ENCODE results near the gene NSUN2.
A peak's percentile ranks its signal among the peaks of the same experiment; 100 is the strongest.

Gene NSUN2

GRCh38 chr5:6602441-6602840 lies 30.4 kb downstream of the NSUN2 start:
- no peak for DNase-seq

GRCh38 chr5:6601816-6602215 lies 31.0 kb downstream of the NSUN2 start:
- no peak for DNase-seq

DNA sequence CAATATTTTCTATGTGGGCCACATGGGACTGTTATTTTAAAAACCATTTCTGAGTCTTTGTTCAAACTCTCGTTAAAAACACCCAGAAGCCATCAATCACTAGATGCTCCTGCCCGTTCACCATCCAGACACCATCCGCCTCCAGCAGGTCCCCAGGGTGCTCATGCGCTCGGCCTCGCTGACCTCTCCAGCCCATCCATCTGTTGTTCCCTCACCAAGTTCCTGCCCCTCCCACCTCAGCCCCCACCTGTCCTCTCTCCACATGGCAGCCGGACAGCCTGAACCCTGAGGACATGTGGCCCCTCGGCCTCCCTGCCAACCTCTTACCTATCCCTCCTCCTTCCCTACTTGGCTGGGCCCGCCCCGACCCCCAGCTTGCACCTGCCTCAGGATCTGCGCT lies 31.6 kb downstream of the NSUN2 start:
- DNase-seq, result no peak

GRCh38 chr5:6599739-6600138 lies 33.1 kb downstream of the NSUN2 start:
- DNase-seq, result no peak

DNA sequence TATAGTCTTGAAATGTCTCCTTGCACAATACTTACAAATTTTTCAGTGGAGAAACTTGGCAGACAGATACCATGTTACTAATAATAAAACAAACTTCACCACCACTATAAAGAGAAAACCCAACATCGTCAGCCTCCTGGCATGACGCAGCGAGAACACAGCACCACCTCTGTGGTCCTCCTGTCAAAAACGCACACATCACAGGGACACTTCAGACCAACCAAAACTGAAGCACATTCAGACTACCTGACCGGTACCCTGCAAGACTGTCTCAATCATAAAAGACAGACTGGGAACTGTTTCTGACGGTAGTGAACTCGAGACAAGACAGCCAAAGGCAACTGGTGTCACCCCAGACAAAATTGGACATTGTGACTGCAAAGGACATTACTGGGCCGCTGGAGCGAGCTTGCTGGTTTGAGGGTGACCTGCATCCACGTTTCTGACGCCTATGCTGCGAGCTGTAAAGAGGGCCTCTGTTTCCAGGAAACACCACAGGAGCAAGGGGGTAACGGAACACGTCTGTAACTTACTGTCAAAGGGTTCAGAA lies 34.4 kb downstream of the NSUN2 start:
- DNase-seq, result no peak

GRCh38 chr5:6597557-6597956 lies 35.3 kb downstream of the NSUN2 start:
- no peak for DNase-seq

- no peak for DNase-seq
These were observed 36.5 kb downstream of the NSUN2 start for GRCh38 chr5:6596388-6596787.

DNA sequence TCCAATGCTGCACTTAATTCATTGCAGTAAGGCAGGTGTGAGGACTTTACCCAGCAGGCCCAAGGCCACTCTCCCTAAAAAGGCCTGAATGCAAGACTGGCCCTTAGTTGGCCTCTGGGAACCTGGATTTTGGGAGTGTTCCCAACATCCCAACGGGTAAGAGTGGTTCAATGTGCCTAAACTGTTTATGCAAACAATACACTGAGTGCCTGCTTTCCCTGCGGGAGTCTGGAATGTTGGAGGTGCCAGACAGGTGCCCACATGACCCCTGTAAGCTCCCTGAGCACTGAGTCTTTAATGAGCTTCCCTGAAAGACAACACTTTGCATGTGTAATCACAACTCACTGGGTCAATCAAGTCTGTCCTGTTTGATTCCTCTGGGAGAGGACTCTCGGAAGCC lies 37.4 kb downstream of the NSUN2 start:
- no peak for DNase-seq

- DNase-seq, result no peak
These were observed 38.8 kb downstream of the NSUN2 start for GRCh38 chr5:6594066-6594465.

DNA sequence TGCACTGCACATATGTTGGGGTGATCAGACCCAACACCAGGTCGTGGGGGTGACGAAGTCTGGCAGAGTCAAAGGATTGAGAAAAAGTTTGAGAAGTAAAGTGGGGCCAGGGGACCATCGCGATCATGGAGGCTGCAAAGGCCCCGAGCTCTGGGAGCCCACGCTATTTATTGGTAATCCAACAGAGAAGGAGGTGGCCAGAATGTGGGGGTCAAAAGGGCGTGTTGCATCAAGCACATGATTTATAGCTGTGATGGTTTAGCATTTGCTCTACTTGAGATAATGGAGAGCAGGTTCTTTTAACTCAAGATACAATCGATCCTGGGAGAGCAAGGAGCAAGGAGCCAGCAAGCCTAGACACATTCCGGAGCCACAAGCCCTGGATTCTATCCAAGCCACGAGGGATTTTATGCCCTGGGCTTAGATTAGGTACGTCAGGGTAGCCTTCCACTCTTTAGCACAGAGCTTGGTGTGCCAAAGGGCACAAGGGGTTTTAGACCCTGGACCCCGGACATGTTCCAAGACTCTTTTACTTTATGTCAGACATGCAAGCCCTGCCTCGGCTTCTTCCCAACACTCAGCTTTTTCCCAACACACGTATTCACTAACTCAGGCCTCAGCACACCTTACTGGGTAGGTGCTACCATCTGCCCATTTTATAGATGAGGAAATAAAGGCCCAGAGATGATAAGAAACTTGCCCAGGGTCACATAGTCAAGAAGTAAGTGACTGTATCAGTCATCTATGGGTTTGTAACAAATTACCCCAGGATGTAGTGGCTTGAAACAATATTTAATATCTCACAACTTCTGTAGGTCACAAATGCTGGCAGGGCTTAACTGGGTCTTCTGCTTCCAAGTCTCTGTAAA lies 39.5 kb downstream of the NSUN2 start:
- DNase-seq, result no peak

- DNase-seq, result no peak
These were observed 40.2 kb downstream of the NSUN2 start for GRCh38 chr5:6592601-6593000.

DNA sequence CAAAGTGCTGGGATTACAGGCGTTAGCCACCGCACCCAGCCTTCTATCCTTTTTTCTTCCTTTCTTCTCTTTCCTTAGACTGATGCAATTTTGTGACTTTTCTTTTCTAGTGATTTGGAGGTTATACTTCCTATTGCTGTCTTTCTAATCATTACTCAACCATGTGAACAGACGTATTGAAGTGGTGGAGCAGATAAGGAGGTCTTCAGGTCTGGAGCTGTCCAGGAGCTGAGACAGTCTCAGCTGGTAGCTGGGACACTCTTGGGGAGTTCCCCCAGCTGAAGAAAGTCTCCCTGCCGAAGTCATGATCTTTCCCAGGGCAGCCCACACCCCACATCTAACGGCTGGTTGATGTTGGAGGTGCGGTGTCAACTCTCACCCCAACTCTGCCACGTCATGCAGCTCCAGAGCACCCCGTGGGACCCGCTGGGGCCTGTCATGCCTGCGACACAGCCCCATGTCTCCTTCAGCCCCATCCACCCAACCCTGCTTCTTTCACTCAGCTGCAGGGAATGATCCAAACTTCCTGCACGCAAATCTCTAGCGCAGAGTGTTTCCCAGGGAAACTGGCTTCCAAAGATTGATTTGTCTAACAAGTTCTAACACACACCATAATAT lies 41.1 kb downstream of the NSUN2 start:
- no peak for DNase-seq

- no peak for DNase-seq
These were observed 42.3 kb downstream of the NSUN2 start for GRCh38 chr5:6590581-6590980.

- DNase-seq, result no peak
These were observed 45.7 kb downstream of the NSUN2 start for GRCh38 chr5:6587171-6587570.

DNA sequence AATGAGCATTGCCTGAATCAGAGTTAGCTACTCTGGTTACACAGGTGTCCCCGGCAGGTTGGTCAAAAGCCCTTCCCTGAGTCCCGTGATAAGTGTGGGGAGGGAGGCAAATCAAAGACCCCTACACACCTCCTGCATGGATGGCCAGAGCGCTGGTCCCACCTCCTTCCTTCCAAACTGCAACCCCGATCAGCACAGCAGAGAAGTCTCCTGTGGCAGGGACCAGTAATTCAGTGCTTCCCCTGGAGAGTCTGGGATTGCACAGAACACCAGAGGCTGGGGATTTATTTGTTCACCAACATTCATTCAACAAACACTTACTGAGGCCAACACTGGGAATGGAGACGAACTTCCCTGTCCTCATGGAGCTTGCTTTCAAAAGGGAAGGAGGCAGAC lies 46.2 kb downstream of the NSUN2 start:
- no peak for DNase-seq

DNA sequence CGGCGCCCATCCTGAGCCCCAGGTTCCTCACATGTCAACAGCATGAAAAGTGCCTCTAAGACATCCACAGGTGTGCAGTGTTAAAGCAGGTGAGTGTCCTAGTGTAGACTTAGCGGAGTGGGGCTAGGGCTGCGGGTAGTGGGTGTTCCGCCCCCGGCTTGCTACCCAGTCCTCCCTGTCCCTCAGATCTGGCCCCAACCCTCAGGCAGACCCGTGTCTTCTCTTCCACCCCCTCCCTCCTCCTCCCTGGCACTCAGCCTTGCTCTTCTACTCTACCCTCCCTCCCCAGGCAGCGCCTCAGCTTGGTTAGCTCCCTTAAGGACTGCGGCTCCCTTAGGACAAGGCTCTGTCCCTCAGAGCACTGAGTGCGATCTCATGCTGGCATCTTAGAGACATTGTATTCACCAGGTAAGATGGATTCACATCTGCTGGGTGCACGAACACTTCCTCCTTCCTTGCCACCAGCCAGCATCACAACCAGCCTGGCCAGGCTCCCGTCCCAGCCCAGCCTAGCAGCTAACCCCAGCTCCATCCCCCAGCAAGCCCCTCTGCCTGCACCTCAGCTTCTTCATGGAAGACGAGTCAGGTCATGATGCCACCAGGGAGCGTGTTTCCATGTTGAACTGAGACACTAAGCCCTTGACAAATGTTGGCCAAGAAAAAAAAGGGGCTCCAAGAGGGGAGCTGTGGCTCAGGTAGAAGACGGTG lies 46.8 kb downstream of the NSUN2 start:
- no peak for DNase-seq

- no peak for DNase-seq
These were observed 47.7 kb downstream of the NSUN2 start for GRCh38 chr5:6585168-6585567.

- DNase-seq, result no peak
These were observed 48.1 kb downstream of the NSUN2 start for GRCh38 chr5:6584727-6585126.

DNA sequence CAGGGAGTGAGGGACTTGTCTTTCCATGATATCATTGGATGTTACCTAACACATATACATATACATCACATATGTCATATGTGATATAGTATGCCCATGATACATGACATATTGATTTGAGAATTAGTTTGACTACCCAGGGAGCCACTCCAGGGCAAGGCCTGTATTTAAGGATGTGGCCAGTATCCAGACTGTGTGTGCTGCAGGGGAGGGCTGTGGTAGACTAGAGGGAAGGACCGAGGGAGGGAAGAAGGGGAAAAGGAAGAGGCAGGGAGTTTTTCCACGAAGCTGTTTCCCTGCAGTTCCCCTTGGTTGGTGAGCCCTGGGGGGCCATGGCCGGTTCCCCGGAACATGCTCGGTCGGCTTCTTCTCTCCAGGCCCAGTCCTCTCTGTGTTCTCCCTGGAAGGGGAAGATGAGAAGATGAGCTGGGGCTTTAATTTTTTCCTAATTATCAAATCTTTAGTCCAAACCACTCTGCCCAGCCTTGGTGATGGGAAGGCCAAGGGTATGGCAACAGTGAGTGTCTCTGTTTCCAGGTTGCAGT lies 48.7 kb downstream of the NSUN2 start:
- DNase-seq, result peak in 1 of 3 experiments; percentile 19

DNA sequence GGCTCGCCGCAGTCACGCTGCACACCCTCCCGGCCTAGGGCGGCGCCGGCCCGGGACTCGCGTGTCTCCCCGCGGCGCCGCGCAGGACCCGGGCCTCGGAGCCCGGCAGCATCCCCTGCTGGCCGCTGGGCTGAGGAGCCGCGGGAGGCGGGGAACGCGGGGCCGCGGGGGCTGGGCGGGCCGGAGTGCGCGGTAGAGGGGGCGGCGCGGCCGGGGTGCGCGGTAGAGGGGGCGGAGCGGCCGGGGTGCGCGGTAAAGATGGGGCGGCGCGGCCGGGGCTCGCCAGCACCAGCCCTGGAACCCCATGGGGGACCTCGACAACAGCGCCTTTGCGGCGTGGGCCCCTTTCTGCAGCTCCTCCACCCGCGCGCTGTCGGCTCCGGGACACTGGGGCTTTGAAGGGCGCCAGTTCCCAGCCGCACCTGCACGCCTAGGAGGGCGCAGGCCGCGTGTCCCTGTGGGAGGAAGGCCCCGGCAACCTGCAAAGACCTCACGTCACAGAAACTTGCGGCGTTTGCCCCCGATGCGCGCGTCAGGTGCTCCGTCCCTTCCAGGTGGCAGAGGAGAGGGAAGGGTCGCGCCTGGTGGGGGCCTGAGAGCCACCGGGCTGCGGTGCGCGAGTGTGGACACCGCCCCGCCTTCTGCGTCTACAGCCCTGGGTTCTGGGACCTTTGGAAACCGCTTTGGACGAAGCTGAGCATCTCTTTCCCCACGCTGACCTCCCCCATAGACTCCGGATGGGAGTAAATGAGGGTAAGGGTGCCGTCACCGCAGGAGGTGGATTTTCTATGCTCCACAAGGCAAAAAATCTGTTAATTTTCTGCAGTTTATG lies 49.6 kb downstream of the NSUN2 start:
- DNase-seq, result peak in 2 of 3 experiments; percentile 84 to 88

DNA sequence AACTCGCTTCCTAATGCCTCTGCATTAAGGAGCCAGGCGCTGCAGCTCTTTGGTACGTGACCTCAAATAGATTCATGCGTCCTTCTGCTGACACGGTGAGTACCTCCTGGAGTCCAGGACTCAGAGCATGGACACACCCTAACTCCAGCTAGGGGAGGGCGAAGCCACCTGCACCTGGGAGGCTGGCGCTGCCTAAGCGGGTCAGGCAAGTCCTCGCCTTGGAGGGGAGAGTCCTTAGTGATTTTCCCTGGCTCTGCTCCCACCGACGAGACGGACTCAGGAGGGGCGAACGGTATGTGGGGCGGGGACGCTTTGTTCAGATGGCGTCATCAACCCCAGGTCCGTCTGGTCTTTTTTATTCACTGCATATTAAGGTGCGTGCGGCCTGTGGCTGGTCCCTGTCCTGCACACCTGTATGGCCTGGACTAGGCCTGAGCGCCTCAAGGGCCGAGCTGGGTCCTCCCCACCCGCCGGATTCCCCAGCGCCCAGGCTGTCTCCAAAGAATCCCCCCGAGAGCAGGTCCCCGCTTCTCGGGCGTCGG lies 50.3 kb downstream of the NSUN2 start:
- DNase-seq, result peak; percentile 59 to 76 (median 68)
